ENCODE results near the gene NFATC3.

DNA sequence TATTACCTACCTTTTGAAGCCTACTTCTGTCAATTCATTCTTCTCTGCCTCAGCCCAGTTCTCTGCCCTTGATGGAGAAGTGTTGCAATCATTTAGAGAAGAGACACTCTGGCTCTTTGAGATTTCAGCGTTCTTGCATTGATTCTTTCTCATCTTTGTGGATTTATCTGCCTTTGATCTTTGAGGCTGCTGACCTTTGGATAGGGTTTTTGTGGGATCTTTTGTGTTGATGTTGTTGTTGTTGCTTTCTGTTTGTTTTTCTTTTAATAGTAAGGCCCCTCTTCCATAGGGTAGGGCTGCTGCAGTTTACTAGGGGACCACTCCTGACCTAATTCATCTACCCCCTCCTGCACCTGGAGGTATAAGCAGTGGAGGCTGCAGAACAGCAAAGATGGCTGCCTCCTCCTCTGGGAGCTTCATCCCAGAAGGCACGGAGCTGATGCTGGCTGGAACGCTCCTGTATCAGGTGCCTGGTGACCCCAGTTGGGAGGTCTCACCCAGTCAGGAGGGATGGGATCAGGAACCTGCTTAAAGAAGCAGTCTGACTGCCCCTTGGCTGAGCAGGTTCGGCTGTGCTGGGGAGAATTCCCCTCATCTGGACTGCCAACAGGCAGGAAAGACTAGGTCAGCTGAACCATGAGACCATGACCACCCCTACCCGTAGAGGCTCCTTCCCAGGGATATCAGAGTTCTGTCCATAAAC lies 28.0 kb downstream of the NFATC3 start:
- TF ChIP-seq POLR2A (IDR thresholded peaks at IDR 0.05; ENCODE audit: low read depth, low read length) = no peak
- no peak for TF ChIP-seq POLR2AphosphoS5 (IDR thresholded peaks at IDR 0.05; ENCODE audit: low read depth, low read length)
- no peak for TF ChIP-seq TAF1 (IDR thresholded peaks at IDR 0.05; ENCODE audit: borderline replicate concordance, low read depth, low read length)
